ENCODE data around the gene FGF13.

FGF13 gene

GRCh38 chrX:138711399-138712347 lies at the start of gene FGF13:
Gene FGF13, minus strand, starts transcription at chrX:138711717. Its CDS starts 714 bp downstream, at chrX:138711003.
- Histone ChIP-seq H3K4me3 (ENCODE audit: low read length in 2 of 2) (peak within 1 kb of the TSS; percentile 41 to 43), H3K27ac (ENCODE audit: low read depth in 2 of 2, low read length in 2 of 2) (no peak within 1 kb of the TSS), H3K4me1 (ENCODE audit: control insufficient read depth in 2 of 2, insufficient read depth in 2 of 2, low read length in 2 of 2) (no peaks in the 10 kb centered on the region), H3K9ac (ENCODE audit: low read depth in 1 of 2, low read length in 2 of 2) (no peak within 1 kb of the TSS), H3K27me3 (ENCODE audit: control insufficient read depth in 2 of 2, insufficient read depth in 2 of 2, low read length in 2 of 2) (peaks cover 3 to 16% of the 10 kb centered on the region in 2 donors), H3K36me3 (ENCODE audit: control insufficient read depth in 2 of 2, insufficient read depth in 2 of 2, low read length in 2 of 2) (no peaks in the 10 kb centered on the region), H3K9me3 (ENCODE audit: control insufficient read depth in 2 of 2, low read length in 2 of 2) (no peaks in the 10 kb centered on the region)

GRCh38 chrX:138759217-138759943 lies 47.9 kb upstream of the FGF13 start:
- H3K27ac ChIP-seq (ENCODE audit: low read depth in 2 of 2, low read length in 2 of 2): no peak overlapping the region
- no peak overlapping the region for H3K9ac ChIP-seq (ENCODE audit: low read depth in 1 of 2, low read length in 2 of 2)
- no peaks in the 10 kb centered on the region for H3K9me3 ChIP-seq (ENCODE audit: control insufficient read depth in 2 of 2, low read length in 2 of 2)
- no peaks in the 10 kb centered on the region for H3K36me3 ChIP-seq (ENCODE audit: control insufficient read depth in 2 of 2, insufficient read depth in 2 of 2, low read length in 2 of 2)
- peaks cover 0 to 12% of the 10 kb centered on the region in 2 donors for H3K27me3 ChIP-seq (ENCODE audit: control insufficient read depth in 2 of 2, insufficient read depth in 2 of 2, low read length in 2 of 2)
- no peaks in the 10 kb centered on the region for H3K4me1 ChIP-seq (ENCODE audit: control insufficient read depth in 2 of 2, insufficient read depth in 2 of 2, low read length in 2 of 2)
- H3K4me3 ChIP-seq (ENCODE audit: low read length in 2 of 2): no peak overlapping the region

- Histone ChIP-seq H3K9ac (ENCODE audit: low read depth in 1 of 2, low read length in 2 of 2) (no peak overlapping the region), H3K36me3 (ENCODE audit: control insufficient read depth in 2 of 2, insufficient read depth in 2 of 2, low read length in 2 of 2) (no peaks in the 10 kb centered on the region), H3K4me3 (ENCODE audit: low read length in 2 of 2) (no peak overlapping the region), H3K9me3 (ENCODE audit: control insufficient read depth in 2 of 2, low read length in 2 of 2) (no peaks in the 10 kb centered on the region), H3K27ac (ENCODE audit: low read depth in 2 of 2, low read length in 2 of 2) (no peak overlapping the region), H3K4me1 (ENCODE audit: control insufficient read depth in 2 of 2, insufficient read depth in 2 of 2, low read length in 2 of 2) (no peaks in the 10 kb centered on the region), H3K27me3 (ENCODE audit: control insufficient read depth in 2 of 2, insufficient read depth in 2 of 2, low read length in 2 of 2) (peaks cover 0 to 4% of the 10 kb centered on the region in 2 donors)
These were observed 44.7 kb upstream of the FGF13 start for GRCh38 chrX:138756234-138756633.

GRCh38 chrX:138754861-138755260 lies 43.3 kb upstream of the FGF13 start:
- no peaks in the 10 kb centered on the region for H3K36me3 ChIP-seq (ENCODE audit: control insufficient read depth in 2 of 2, insufficient read depth in 2 of 2, low read length in 2 of 2)
- no peak overlapping the region for H3K27ac ChIP-seq (ENCODE audit: low read depth in 2 of 2, low read length in 2 of 2)
- no peaks in the 10 kb centered on the region for H3K9me3 ChIP-seq (ENCODE audit: control insufficient read depth in 2 of 2, low read length in 2 of 2)
- H3K4me3 ChIP-seq (ENCODE audit: low read length in 2 of 2): no peak overlapping the region
- H3K27me3 ChIP-seq (ENCODE audit: control insufficient read depth in 2 of 2, insufficient read depth in 2 of 2, low read length in 2 of 2): peaks cover 0 to 4% of the 10 kb centered on the region in 2 donors
- H3K4me1 ChIP-seq (ENCODE audit: control insufficient read depth in 2 of 2, insufficient read depth in 2 of 2, low read length in 2 of 2): no peaks in the 10 kb centered on the region
- H3K9ac ChIP-seq (ENCODE audit: low read depth in 1 of 2, low read length in 2 of 2): no peak overlapping the region

GRCh38 chrX:138748480-138748879 lies 37.0 kb upstream of the FGF13 start:
- H3K27ac ChIP-seq (ENCODE audit: low read depth in 2 of 2, low read length in 2 of 2): no peak overlapping the region
- H3K4me1 ChIP-seq (ENCODE audit: control insufficient read depth in 2 of 2, insufficient read depth in 2 of 2, low read length in 2 of 2): no peaks in the 10 kb centered on the region
- H3K36me3 ChIP-seq (ENCODE audit: control insufficient read depth in 2 of 2, insufficient read depth in 2 of 2, low read length in 2 of 2): no peaks in the 10 kb centered on the region
- peaks cover 0 to 3% of the 10 kb centered on the region in 2 donors for H3K27me3 ChIP-seq (ENCODE audit: control insufficient read depth in 2 of 2, insufficient read depth in 2 of 2, low read length in 2 of 2)
- H3K9ac ChIP-seq (ENCODE audit: low read depth in 1 of 2, low read length in 2 of 2): no peak overlapping the region
- H3K4me3 ChIP-seq (ENCODE audit: low read length in 2 of 2): no peak overlapping the region
- H3K9me3 ChIP-seq (ENCODE audit: control insufficient read depth in 2 of 2, low read length in 2 of 2): no peaks in the 10 kb centered on the region

GRCh38 chrX:138745196-138745595 lies 33.7 kb upstream of the FGF13 start:
- no peaks in the 10 kb centered on the region for H3K4me1 ChIP-seq (ENCODE audit: control insufficient read depth in 2 of 2, insufficient read depth in 2 of 2, low read length in 2 of 2)
- no peak overlapping the region for H3K4me3 ChIP-seq (ENCODE audit: low read length in 2 of 2)
- H3K27ac ChIP-seq (ENCODE audit: low read depth in 2 of 2, low read length in 2 of 2): no peak overlapping the region
- peaks cover 0 to 3% of the 10 kb centered on the region in 2 donors for H3K27me3 ChIP-seq (ENCODE audit: control insufficient read depth in 2 of 2, insufficient read depth in 2 of 2, low read length in 2 of 2)
- no peaks in the 10 kb centered on the region for H3K36me3 ChIP-seq (ENCODE audit: control insufficient read depth in 2 of 2, insufficient read depth in 2 of 2, low read length in 2 of 2)
- no peak overlapping the region for H3K9ac ChIP-seq (ENCODE audit: low read depth in 1 of 2, low read length in 2 of 2)
- H3K9me3 ChIP-seq (ENCODE audit: control insufficient read depth in 2 of 2, low read length in 2 of 2): no peaks in the 10 kb centered on the region

GRCh38 chrX:138742217-138742616 lies 30.7 kb upstream of the FGF13 start:
- no peaks in the 10 kb centered on the region for H3K36me3 ChIP-seq (ENCODE audit: control insufficient read depth in 2 of 2, insufficient read depth in 2 of 2, low read length in 2 of 2)
- H3K4me3 ChIP-seq (ENCODE audit: low read length in 2 of 2): no peak overlapping the region
- H3K9me3 ChIP-seq (ENCODE audit: control insufficient read depth in 2 of 2, low read length in 2 of 2): no peaks in the 10 kb centered on the region
- no peak overlapping the region for H3K9ac ChIP-seq (ENCODE audit: low read depth in 1 of 2, low read length in 2 of 2)
- H3K27ac ChIP-seq (ENCODE audit: low read depth in 2 of 2, low read length in 2 of 2): no peak overlapping the region
- no peaks in the 10 kb centered on the region for H3K4me1 ChIP-seq (ENCODE audit: control insufficient read depth in 2 of 2, insufficient read depth in 2 of 2, low read length in 2 of 2)
- peaks cover 0 to 3% of the 10 kb centered on the region in 2 donors for H3K27me3 ChIP-seq (ENCODE audit: control insufficient read depth in 2 of 2, insufficient read depth in 2 of 2, low read length in 2 of 2)

GRCh38 chrX:138740341-138740740 lies 28.8 kb upstream of the FGF13 start:
- H3K4me3 ChIP-seq (ENCODE audit: low read length in 2 of 2): no peak overlapping the region

GRCh38 chrX:138723301-138723700 lies 11.8 kb upstream of the FGF13 start:
- no peak overlapping the region for H3K27ac ChIP-seq (ENCODE audit: low read depth in 2 of 2, low read length in 2 of 2)
- no peaks in the 10 kb centered on the region for H3K9me3 ChIP-seq (ENCODE audit: control insufficient read depth in 2 of 2, low read length in 2 of 2)
- H3K9ac ChIP-seq (ENCODE audit: low read depth in 1 of 2, low read length in 2 of 2): no peak overlapping the region
- no peaks in the 10 kb centered on the region for H3K36me3 ChIP-seq (ENCODE audit: control insufficient read depth in 2 of 2, insufficient read depth in 2 of 2, low read length in 2 of 2)
- peaks cover 0 to 7% of the 10 kb centered on the region in 2 donors for H3K27me3 ChIP-seq (ENCODE audit: control insufficient read depth in 2 of 2, insufficient read depth in 2 of 2, low read length in 2 of 2)
- no peak overlapping the region for H3K4me3 ChIP-seq (ENCODE audit: low read length in 2 of 2)
- H3K4me1 ChIP-seq (ENCODE audit: control insufficient read depth in 2 of 2, insufficient read depth in 2 of 2, low read length in 2 of 2): no peaks in the 10 kb centered on the region

More at GRCh38 chrX:138740341-138740740, 28.8 kb upstream of the FGF13 start:
- Histone ChIP-seq H3K9ac (ENCODE audit: low read depth in 1 of 2, low read length in 2 of 2) (no peak overlapping the region), H3K4me1 (ENCODE audit: control insufficient read depth in 2 of 2, insufficient read depth in 2 of 2, low read length in 2 of 2) (no peaks in the 10 kb centered on the region), H3K36me3 (ENCODE audit: control insufficient read depth in 2 of 2, insufficient read depth in 2 of 2, low read length in 2 of 2) (no peaks in the 10 kb centered on the region), H3K27ac (ENCODE audit: low read depth in 2 of 2, low read length in 2 of 2) (no peak overlapping the region), H3K27me3 (ENCODE audit: control insufficient read depth in 2 of 2, insufficient read depth in 2 of 2, low read length in 2 of 2) (no peaks in the 10 kb centered on the region), H3K9me3 (ENCODE audit: control insufficient read depth in 2 of 2, low read length in 2 of 2) (no peaks in the 10 kb centered on the region)

GRCh38 chrX:138719396-138719795 lies 7.9 kb upstream of the FGF13 start:
- H3K9ac ChIP-seq (ENCODE audit: low read depth in 1 of 2, low read length in 2 of 2): no peak overlapping the region
- H3K36me3 ChIP-seq (ENCODE audit: control insufficient read depth in 2 of 2, insufficient read depth in 2 of 2, low read length in 2 of 2): no peaks in the 10 kb centered on the region
- peaks cover 0 to 7% of the 10 kb centered on the region in 2 donors for H3K27me3 ChIP-seq (ENCODE audit: control insufficient read depth in 2 of 2, insufficient read depth in 2 of 2, low read length in 2 of 2)
- no peaks in the 10 kb centered on the region for H3K9me3 ChIP-seq (ENCODE audit: control insufficient read depth in 2 of 2, low read length in 2 of 2)
- H3K27ac ChIP-seq (ENCODE audit: low read depth in 2 of 2, low read length in 2 of 2): no peak overlapping the region
- H3K4me1 ChIP-seq (ENCODE audit: control insufficient read depth in 2 of 2, insufficient read depth in 2 of 2, low read length in 2 of 2): no peaks in the 10 kb centered on the region
- H3K4me3 ChIP-seq (ENCODE audit: low read length in 2 of 2): no peak overlapping the region
